ENCODE results near the gene NRTN.

NRTN gene

DNA sequence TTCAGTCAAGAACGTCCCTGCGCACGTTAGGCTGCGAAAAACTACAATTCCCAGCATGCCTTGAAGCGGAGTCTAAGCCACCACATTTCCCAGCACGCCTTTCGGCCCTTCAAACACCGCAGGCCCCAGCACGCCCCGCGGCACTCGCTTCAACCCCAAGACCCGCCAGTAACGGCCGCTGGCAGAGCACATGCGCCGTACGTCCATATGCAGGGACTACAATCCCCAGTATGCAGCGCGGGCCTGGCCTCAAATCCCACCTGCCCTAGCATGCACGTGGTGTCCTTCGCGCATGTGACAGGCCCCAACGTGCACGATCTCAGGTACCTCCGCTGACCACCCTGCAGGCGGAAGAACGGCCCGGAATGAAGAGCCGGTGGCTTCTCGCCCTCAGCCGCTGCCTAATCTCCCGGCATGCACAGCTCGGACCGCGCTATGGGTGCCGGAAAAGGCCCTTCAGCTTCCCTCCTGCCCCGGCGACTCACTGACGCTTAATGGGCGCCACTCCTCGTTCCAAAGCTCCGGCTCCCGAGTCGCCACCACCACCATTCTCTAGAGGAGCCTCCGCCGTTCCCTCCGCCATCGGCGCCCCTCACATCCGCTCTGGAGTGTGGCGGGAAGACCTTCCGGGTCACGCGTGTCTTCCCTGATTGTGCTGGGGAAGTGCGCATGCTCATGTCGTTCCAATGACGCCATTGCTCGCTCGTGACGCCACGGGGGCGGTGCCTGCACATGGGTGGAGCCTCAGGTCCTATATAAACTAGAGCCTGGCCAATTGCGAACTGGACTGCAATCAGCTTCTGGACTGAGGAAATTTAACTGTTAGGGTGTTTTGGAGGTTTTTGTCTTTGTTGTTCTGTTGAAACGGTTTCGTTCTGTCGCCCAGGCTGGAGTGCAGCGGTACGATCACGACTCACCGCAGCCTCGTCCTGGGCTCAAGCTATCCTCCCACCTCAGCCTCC lies 14.0 kb upstream of the NRTN start, which contains the start of gene DUS3L:
TSS of gene DUS3L (minus strand) at position 605 of the 962 bp plus-strand sequence. CDS start at position 583, 22 bp downstream.
- DNase-seq = no peak

DNA sequence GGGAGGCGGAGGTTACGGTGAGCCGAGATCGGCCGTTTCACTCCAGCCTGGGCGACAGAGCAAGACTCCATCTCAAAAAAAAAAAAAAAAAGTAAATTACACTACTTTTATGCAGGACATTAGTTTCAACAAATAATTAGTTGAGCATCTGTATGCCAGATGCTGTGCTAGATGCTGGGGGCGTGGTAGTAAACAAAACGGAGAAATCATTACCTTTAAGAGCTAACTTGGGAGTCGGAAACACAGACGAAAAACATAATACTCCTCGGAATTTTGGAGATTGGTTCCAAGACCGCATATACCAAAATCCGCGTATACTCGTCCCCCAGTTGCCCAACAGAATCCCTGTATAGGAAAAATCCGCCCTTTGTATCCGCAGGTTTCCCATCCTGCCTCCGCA lies 12.6 kb upstream of the NRTN start:
- DNase-seq = no peak

DNA sequence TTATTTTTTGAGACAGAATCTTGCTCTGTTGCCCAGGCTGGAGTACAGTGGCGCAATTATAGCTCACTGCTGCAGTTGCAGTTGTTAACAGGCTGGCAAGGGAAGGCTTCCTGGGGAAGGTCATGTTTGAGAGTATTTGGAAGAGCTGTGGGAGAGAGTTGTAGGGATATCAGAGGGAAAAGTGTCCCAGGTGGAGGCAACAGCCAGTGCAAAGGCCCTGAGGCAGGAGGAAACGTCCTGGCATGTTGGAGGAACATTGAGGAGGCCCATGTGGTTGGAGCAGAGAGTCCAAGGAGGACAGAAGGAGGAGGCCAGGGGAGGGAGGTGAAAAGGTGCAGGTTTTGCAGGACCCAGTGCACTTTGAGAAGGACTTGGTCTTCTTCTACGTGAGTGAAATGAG lies 11.7 kb upstream of the NRTN start:
- no peak for DNase-seq

DNA sequence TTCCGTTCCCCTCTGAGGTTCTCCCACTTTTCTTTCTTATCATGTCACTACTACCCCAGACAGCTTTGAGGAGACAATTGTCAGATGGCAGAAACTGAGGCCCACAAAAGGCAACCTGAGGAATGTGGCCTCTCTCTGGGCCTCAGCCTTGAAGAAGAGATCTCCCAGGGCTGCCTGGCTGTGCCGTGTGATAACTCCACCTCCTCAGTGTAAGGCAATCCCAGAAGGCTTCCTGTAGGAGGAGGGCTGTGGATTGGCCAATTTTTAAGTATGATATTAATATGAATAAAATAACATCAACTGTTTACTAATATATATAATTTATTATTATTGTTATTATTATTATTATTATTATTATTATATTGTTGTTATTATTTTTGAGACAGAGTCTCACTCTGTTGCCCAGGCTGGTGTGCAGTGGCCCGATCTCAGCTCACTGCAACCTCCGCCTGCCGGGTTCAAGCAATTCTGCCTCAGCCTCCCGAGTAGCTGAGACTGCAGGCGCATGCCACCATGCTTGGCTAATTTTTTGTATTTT lies 9.4 kb upstream of the NRTN start:
- DNase-seq = no peak

DNA sequence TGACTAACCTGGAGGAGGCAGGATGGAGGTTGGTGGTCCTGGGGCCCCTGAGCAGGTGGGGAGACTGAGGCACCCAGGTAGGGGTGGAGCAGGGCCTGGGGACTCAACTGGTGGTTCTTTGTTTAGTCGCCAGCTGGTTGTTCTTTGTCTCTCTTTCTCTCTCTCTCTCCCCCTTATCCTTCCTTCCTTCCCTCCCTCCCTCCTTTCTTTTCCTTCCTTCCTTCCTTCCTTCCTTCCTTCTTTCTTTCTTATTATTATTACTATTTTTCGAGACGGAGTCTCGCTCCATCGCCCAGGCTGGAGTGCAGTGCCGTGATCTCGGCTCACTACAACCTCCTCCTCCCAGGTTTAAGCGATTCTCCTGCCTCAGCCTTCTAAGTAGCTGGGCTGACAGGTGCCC lies 6.6 kb upstream of the NRTN start:
- DNase-seq = no peak

DNA sequence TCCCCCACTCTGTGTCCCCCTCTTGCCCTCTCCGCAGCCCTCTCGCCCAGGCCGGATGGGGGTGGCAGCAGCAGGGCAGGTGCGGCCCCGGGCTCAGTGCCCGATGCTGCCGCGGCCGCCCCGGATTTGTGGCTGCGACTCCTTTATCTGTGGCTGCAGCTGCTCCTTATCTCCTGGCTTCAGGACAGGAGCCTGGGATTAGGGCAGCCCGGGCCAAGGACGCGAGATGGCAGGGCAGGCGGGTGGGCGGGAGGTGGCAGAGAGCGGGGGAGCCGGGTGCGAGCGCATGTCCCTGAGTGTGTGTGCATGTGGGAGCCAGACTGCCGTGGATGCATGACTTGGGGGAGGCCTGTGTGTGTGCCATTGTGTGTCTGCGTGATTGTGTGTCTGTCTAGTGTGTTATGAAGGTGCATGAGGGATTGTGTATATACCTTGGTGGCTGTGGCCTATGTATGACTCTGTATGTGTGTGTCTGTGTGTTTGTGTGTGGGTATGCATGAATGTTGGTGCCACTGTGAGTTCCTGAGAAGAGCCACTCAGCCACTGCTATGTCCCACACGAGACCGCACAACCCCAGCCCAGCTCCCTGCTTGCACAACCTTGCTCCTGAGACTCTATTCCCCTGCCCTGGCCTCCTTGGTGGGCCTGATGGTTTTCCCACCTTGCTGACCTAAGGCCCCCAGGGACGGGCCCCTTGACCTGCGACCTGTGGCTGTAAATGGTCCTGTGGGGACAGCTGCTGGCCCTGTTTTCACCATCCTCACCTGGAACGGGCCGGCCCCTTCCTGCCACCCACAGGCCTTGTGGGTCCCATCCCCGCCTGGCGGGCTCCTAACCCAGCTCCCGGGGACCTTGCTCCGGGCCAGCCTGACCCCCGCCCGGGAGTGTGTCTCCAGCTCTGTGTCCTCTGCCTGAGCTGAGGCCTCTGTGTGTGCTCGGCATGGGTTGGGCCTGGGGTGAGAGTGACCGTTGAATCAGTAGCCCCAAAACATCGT lies 5.3 kb upstream of the NRTN start:
- no peak for DNase-seq

DNA sequence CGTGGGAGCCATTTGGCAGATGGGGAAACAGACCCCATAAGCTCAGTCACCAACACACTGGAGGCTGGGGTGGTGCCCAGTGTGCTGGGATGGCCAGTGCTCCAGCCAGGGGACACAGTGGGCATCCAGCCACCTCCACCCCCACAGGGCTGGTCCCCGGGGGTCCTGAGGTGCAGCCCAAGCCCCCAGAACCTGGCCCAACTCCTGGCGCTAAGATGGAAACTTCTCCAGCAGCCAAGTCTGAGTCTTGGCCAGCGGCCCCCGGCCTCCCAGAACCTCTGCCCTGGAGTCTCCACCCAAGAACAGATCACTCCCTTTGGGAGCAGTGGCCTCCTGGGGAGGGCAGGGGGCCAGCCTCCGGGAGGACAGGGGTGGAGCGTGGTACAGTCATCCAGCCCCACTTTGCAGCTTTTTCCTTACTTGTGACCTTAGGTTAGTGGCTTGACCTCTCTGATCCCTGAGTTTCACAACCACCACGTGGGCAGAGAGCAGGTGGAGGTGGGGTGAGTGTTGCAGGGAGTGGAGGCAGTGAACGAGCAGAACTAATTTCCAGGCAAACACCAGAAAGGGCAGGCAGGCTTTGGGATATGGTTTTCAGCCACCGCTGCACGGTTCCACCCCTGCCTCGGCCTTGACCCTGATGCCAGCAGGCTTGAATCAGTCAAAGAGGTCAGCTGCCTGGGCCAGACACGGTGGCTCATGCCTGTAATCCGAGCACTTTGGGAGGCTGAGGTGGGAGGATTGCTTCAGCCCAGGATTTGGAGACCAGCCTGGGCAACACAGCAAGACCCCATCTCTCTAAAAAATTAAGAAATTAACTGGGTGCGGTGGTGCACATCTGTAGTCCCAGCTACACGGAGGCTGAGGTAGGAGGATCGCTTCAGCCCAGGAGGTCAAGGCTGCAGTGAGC lies 4.3 kb upstream of the NRTN start:
- DNase-seq = no peak

DNA sequence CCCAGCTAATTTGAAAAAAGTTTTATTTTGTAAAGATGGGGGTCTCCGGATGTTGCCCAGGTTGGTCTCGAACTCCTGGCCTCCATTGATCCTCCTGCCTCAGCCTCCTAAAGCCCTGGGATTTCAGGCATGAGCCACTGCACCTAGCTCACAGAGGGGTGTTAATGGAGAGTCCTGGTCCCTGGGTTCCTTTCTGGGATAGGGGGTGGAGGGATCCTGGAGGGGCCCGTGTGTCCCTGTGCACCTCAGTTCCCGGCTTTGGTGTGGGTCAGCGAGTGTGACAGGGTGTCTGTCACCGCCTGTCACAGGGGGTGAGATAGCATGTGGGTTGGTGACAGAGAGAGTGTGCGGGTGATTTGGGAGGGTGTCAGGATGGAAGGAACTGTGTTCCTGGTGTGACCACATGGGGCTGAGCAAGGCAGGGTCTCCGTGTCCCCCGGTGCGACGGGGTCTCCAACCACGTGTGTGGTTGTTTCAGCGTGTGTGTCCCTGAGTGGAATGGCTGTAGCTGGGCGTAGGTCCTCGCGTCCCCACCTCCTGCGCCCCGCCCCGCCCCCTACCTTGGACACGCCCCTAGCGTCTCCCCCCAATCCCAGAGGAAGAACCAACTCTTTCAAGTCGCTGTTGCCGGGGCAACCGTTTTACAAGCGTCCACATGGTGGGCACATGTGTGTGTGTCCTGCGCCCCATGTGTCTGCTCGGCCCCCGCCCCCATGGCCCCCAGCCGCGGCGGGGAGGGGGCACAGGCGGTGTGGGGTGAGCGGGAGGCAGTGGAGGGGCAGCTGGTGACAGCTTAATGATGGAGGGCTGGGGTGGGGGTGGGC lies 2.9 kb upstream of the NRTN start:
- DNase-seq = no peak

DNA sequence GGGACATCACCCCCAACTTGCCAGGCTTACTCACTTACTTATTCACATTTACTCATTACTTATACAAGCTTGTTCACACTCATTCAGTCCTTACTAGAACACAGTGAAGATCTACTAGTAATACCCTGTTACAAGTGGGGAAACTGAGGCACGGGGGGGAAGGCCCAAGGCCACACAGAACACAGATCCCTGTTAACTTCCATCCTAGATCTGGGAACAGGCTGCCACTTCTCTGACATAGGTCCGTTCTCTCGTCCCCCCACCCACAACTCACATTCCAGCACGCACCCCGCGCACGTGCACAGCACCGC lies 1.5 kb upstream of the NRTN start:
- no peak for DNase-seq

DNA sequence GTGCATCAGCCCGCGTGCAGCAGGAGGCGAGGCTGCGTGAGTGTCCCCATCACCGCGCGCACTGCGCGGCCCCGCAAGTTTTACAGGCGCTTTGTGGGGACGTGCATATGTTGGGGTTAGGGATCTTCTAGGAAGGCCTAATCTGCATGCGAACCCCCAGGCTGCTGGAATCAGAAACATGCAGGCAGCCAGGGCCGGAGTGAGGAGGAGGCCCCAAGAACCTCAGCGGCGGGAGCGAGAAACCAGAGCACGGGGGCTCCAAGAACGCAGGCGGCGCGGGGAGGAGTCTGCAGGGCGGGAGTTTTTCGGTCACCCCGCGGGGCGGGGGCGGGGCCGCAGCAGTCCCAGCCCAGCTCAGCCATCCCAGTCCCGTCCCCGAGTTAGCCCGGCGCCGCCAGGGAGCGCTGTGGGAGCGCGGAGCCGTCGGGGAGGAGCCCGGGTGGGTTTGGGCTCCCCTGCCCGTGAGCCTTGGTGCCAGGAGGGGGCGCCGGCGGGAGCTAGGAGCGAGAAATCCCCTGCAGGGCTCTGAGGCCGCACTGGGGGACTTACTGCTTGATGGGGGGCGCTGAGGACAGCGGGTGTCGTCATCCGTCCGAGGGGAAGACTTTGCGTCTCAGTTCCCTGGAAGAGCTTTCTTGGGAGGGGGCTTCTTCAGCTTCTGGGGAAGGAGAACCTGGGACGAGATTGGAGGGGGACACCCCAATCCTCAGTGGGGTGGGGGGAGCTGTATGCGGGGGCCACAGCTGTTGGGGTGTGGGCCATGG lies 933 bp upstream of the NRTN start:
- no peak for DNase-seq

DNA sequence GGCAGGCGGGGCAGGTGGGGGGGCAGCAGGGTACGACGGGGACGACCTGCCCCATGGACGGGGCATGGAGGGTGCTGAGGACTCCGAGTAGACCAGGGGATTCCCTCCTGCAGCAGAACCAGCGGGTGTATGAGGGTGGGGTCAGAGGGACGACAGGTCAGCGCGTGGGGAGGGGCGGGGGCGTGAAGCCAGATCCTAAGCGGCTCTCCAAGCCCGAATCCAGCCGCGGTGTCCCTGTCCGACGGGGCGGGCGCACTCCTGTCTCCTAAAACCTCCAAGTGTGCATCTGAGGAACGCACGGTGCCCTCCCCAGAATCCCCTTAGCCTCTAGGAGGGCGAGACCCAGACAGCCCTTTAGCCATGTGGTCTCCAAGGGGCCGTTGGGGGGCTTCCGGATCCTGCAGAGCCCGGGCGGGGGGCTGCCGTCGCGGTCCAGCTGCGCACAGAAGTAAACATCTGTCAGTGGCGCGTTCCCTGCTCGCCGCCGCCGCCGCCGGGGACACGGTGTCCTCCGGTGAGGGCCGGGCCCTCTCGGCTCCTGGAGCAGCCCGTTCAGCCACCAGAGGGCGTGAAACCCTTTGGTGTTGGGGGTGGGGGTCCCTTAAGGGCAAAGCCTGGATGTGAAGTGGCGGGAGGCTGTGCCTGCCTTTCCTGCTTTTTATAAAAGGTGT lies 730 bp downstream of the NRTN start:
- DNase-seq = no peak

DNA sequence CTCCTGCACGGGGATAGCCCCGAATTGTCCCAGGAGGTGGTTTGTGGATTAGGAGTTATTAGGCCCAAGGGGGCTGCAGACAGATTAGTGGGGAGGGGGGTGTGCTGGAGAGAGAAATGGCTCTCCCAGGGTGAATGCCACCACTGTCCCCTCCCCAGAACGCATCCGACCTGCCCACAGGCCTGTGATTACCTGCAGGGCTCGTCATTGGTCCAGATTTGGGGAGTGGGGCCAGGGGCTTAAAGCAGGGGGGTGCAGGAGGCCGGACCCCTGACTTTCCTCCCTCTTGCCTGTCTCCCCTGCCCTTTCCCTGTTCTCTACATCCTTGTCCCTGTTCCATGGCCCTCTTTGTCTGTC lies 1.2 kb downstream of the NRTN start:
- DNase-seq = no peak

DNA sequence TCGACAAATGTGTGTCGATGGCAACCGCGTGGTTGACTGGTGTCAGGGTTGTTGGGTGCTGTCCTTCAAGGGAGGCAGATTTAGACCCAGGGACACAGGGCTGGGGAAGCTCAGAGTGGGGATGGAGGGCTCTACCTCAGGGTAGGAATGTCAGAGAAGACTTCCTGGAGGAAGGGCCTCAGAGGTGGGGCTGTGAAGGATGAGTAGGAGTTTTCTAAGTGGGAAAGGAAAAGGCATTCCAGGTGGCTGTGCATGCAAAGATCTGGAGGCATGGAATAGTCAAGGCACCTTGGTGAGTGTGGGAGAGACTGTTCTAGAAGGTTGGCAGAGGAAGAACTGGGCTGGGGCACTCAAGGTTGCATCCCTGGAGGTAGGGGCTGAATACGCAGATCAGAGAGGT lies 2.0 kb downstream of the NRTN start:
- DNase-seq = no peak

DNA sequence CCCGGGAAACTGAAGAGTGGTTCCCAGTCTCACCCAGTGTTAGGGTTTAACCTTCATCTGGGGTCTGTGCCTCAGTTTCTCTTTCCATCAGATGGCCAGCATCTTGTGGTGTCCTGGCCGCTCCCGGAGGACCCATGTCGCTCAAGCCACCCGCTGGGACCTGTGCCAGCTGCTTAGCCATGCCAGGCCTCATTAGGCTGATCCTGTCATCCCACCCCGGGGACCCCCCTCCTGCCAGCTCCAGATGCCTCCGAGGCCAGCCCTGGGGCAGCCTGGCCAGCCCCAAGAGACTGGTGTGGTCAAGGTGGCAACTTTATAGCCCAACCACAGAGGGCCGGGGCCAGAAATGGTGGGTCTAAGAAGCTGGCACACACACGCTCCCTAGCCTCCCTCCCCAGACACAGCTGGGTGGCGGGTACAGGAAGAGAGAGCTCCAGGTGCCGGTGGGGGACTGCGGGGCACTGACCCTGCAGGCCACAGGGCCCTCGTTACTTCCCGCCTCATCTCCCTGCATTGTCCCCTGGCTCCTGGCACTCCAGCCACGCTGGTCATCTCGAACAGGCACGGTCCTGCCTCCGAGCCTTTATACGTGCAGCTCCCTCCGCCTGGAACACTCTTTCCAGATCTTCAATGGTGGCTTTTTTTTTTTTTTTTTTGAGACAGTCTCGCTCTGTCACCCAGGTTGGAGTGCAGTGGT lies 3.4 kb downstream of the NRTN start:
- no peak for DNase-seq

DNA sequence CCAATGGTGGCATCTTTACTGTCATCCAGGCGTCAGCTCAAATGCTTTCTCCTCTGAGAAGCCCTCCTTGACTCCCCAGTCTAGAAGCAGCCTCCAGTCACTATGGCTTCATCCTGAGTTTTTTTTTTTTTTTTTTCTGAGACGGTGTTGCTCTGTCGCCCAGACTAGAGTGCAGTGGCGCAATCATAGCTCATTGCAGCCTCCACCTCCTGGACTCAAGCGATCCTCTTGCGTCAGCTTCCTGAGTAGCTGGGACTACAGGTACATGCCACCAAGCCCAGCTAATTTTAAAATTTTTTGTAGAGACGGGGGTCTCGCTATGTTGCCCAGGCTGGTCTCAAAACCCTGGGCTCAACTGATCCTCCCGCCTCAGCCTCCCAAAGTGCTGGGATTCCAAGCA lies 4.2 kb downstream of the NRTN start:
- no peak for DNase-seq

DNA sequence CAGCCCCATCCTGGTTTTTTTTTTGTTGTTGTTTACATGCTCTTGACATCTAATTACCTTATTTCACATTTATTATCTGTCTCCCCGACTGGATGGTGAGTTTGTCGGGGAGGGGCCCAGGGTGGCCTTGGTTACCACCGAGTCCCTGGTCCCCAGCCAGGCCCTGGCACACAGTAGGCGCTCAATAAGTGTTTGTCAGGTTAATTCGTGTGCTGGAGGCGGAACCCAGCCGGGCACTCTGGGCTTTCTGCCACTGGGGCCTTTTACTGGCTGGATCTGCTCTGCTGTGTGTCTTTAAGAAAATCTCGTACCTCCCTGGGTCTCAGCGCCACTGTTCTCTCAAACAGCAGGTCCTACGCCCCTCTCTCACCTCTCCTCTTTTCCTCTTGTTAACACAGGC lies 4.6 kb downstream of the NRTN start:
- DNase-seq = no peak

DNA sequence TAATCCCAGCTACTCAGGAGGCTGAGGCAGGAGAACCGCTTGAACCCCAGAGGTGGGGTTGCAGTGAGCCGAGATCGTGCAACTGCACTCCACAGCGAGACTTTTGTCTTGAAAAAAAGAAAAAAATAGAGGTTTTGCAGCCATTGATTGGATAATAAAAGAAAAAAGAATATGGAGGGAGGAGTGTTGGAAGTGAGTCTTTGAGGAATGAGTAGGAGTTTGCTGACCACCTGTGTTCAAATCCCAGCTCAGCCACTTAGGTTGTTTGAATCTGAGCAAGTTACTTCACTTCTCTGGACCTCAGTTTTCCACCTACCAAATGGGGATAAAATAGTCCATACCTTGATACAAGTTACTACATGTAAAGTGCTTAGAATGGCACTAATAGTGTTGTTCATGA lies 6.2 kb downstream of the NRTN start:
- DNase-seq = no peak

DNA sequence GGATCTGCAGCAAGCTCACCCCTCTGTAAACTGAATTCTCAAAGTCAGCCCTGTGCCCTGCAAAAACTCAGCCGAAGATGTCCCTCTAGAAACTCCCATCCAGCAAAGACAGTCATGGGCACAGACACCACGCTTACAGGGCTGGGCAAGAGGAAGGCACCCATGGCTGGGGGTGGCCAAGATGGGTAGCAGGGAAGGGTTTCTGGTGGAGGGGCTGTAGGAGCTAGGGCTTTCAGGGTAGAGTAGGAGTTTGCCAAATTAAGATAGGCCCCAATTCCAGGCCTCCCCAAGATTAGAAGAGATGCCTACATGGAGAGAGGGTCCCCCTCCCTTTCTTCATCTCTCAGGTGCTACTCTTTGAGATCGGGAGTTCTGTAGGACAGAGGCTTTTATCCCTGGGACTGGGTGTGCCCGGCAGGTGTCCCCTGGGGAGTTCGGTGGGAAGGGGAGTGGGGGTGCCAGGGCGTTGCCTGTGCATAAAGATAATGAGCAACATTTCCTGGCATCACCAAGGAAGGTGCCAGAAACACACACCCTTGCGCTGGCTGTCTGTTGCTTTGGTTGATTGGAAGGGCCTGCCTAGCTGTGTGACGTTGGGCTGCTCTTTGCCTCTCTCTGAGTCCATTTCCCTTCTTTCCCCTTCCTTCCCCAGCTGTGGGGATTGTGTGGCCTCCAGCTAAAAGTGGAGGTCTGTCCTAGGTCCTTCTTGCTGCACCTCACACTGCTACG lies 9.4 kb downstream of the NRTN start:
- DNase-seq = no peak

DNA sequence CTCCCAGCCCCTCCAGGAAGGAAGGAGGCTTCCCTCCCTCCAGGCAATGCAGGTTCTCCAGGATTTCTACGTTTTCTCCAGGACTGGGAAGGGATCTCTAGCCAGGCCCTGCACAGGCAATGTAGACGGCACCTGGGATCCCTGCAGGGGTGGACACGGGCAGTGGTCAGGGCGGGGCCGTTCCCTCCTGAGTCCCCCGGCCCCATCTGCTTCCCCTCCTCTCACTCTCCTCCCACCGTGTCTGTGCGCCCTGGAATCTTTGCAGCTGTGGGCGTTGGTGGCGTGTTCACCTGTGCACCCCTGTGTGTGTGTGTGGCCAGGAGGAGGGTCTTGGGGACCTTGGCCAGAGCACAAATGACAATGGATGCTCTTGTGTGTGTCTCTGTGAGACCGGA lies 10.0 kb downstream of the NRTN start:
- no peak for DNase-seq

Measured in cortex of kidney (tissue), 1 donor.